Hepatocyte (in vitro differentiated cells): ENCODE measurements around the gene CCDC137.

Source experiments
- EZH2 ChIP-seq: fragments of 200-600 bp; sonication (generic); IDR thresholded peaks from 2 replicates; pipeline ENCODE4 v1.6.1; 2016; ENCODE audit warnings: antibody characterized with exemption, mild to moderate bottlenecking, borderline replicate concordance
- EZH2phosphoT487 ChIP-seq: fragments of 200-600 bp; sonication (generic); IDR thresholded peaks from one replicate; pipeline ENCODE4 v1.6.1; 2018; ENCODE audit warnings: antibody characterized with exemption, mild to moderate bottlenecking, low read depth, moderate library complexity; ENCODE audit not compliant: unreplicated experiment, severe bottlenecking
- TF ChIP-seq, protein P1 (sequence below): fragments of 200-600 bp; sonication (generic); IDR thresholded peaks from 2 replicates; pipeline ENCODE4 v1.5.1; 2016; ENCODE audit warnings: antibody characterized with exemption, mild to moderate bottlenecking; ENCODE audit not compliant: poor library complexity

DNA sequence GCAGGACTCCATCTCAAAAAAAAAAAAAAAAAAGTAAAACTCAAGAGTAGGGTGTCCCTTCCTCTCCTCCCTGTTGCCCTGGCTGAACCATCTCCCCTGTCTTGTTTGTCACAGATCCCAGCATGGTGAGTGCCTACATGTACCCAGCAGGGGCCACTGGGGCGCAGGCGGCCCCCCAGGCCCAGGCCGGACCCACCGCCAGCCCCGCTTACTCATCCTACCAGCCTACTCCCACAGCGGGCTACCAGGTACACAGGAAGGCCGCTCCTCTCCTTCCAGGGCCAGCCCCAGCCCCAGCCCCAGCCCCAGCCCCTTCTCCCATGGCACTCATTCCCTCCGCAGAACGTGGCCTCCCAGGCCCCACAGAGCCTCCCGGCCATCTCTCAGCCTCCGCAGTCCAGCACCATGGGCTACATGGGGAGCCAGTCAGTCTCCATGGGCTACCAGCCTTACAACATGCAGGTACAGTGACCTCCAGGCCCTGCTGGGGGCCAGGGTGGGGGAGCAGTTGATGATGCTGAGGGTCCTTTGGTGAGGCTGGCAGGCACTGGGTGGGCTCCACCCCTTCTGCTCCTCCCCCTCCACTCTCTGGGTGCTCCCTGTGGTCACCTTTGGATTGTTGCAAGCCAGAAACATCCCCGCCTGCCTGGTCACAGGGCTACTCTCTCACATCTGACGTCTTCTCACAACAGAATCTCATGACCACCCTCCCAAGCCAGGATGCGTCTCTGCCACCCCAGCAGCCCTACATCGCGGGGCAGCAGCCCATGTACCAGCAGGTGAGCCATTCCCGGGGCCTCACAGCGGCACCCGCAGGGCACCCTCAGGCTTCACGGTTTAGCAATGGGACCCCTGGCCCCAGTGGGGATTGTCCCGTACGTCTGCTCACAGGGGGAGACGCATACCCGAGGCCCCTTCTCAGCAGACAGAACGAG, 34.1 kb downstream of the CCDC137 start:
- TF ChIP-seq, protein P1, sequence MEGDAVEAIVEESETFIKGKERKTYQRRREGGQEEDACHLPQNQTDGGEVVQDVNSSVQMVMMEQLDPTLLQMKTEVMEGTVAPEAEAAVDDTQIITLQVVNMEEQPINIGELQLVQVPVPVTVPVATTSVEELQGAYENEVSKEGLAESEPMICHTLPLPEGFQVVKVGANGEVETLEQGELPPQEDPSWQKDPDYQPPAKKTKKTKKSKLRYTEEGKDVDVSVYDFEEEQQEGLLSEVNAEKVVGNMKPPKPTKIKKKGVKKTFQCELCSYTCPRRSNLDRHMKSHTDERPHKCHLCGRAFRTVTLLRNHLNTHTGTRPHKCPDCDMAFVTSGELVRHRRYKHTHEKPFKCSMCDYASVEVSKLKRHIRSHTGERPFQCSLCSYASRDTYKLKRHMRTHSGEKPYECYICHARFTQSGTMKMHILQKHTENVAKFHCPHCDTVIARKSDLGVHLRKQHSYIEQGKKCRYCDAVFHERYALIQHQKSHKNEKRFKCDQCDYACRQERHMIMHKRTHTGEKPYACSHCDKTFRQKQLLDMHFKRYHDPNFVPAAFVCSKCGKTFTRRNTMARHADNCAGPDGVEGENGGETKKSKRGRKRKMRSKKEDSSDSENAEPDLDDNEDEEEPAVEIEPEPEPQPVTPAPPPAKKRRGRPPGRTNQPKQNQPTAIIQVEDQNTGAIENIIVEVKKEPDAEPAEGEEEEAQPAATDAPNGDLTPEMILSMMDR = no peak
- TF ChIP-seq EZH2 = no peak
- TF ChIP-seq EZH2phosphoT487 = no peak
